ENCODE results near the gene ZMIZ2.
"Not testable (repeated sequence)": the region's sequence is repeated elsewhere in the genome, so short reads cannot be mapped to it uniquely, and the experiment has no call there.

ZMIZ2 gene

DNA sequence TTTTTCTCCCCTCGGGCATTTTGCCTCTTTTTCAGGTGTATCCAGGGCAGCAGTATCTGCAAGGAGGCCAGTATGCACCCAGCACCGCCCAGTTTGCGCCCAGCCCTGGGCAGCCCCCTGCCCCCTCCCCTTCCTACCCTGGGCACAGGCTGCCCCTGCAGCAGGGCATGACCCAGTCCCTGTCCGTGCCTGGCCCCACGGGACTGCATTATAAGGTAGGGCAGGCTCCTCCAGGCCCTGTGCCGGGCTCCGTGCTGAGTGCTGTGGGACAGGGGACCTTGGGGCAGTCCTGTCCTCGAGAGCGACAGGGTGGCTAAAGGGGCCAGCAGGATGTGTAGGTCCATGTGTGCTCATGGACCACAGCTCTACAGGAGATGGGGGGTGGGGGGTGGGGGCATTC, 10.6 kb downstream of the ZMIZ2 start:
- DNase-seq = no peak

- no peak for DNase-seq
These were observed 11.5 kb downstream of the ZMIZ2 start for GRCh38 chr7:44760034-44760580.

DNA sequence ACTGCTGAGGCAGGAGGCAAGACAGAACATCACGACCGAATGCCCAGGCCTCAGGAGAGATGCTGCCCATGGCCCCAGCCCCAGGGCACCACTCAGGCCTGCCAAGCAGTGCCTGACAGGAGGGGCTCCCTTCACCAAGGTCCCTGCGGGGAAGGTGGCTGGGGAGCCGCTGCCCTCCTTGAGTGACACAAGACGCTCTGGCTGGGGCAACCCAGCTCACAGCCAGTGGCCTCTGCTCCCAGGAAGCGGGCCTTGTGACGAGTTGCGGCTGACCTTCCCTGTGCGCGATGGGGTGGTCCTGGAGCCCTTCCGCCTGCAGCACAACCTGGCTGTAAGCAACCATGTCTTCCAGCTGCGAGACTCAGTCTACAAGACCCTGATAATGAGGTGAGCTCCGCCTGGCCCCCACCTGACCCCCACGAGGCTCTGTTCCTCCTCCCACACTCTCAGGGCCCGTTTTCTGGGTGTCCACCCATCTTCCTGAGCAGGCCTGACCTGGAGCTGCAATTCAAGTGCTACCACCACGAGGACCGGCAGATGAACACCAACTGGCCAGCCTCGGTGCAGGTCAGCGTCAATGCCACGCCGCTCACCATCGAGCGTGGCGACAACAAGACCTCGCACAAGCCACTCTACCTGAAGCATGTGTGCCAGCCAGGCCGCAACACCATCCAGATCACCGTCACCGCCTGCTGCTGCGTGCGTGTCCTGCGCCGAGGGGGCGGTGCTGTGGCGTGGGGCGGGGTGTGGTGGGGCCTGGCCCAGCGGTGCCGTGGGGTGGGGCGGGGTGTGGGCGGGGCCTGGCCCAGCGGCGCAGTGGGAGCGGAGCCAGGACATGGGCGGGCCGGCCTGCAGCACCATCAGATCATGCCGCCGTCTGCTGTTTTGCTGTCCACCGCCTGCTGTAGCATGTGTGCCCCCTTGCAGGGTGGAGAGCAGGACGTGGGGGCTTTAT, 12.8 kb downstream of the ZMIZ2 start:
- no peak for DNase-seq

DNA sequence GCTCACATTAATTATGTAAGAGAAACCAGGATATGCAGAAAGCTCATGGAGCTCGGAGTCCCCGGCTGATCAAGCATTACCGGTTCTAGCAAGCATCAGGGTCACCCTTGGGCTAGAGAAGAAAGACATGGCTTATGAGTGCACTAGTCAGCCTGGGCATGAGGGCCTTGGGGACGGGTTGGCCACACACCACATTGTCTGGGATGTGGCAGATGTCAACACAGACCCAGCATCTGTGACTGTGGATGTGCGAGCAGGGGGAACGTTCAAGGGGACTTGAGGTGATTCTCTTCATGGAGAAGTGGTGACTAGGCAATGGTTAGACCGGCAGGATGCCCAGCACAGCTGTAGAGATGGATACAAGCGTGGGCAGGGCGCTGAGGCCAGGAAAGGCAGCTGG, 13.7 kb downstream of the ZMIZ2 start:
- DNase-seq = no peak

GRCh38 chr7:44762726-44763522, 14.3 kb downstream of the ZMIZ2 start:
- DNase-seq = no peak

GRCh38 chr7:44764081-44764480, 15.4 kb downstream of the ZMIZ2 start:
- no peak for DNase-seq

- DNase-seq = no peak
These were observed 16.3 kb downstream of the ZMIZ2 start for GRCh38 chr7:44764665-44765578.

DNA sequence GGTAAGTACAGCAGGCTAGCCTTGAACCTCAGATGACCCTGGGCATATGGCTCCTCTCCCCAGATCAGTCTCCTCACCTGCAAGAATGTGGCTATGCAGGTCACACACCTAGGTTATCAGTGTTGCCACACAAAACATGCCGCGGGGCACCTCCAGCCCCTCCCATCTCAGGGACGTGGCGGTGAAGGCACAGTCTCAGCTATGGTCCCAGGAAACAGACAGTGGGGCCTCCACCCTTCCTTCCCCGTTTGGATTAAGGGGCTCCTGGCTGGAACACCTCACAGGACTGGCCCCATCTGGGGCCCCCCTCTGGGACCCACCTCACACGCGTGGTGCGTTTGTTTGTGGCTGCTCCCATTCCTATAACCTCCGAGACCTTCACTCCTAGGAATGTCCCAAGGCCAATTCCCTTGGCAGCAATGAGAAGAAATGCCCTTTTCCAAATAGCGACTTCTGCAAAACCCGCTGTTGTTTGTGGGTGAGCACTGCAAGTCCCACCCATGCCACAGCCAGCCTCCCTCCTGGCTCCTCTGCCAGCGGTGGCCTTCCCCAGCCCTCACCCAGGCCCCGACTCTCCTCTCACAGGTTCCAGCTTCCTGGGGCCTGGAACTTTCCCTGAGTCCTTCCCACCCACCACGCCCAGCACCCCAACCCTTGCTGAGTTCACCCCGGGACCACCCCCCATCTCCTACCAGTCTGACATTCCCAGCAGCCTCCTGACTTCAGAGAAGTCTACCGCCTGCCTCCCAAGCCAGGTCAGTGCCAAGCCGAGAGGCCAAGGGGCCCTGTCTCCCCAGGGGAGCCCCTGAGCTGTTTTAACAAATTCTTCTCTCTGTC, 17.1 kb downstream of the ZMIZ2 start:
- DNase-seq = no peak

GRCh38 chr7:44766416-44766801, 17.8 kb downstream of the ZMIZ2 start:
- no peak for DNase-seq

DNA sequence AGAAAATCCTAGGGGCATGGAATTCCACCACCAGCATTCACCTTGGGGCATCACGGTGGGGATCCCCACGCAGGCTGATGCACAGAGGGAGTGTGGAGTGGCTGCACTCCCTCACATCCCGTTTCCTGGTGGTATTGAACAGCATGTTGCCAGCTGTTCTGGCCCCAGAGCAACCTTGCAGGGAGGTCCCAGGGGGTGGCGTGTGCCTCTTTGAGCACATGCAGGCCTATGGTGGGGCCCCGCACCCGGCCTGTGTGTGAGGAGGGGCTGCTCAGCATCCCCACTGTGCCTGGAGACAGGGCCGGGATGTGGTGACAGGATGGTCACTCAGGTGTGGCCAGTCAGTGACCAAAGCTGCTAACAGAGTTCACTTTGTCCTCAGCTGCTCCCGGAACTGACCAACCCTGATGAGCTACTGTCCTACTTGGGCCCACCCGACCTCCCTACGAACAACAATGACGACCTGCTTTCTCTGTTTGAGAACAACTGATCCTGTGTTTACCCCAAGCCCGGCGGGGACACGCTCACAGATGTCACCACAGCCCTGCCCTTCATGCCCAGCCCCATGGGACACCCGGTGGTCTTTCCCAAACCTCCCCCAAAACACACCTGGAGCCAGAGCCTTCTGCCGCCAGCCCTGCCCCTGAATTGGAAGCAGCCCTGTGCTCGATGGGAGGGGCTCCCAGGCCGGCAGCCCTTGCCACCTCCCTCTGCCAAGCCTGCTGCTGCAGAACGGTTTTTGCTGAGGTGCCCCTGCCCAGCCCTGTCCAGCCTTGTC, 18.7 kb downstream of the ZMIZ2 start:
- DNase-seq = no peak

DNA sequence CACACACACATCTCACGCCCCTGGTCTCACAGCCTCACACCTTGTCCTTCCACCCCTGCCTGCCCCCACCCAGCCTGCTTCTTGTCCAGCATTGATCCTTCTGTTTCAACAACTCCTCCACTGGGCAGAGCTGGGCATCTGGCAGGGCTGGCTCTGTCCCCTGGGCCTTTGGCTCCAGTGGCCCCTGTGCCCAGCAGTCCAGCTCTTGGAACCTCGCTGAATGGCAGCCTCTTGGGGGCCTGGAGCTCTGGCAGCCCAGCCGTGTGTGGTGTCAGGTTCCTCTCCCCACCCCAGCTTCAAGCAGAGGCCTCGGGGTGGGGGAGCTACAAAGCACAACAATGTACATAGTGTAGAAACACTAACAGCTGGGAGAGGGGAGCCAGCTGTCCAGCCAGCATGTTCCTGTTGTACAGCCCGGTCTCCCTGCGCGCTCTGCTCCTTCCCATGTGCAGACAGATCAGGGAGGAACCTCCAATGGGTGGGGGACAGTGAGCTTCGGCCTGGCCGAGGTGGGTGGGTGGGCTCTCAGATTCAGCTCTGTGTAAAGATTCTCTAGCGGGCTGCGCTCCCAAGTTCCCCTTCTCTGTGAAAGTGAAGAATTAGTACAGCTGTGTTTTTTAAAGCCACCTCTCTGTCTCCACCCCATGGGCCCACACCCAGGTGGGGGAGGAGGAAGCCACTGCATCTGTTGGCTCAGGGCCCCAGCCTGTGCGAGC, 19.4 kb downstream of the ZMIZ2 start:
- no peak for DNase-seq

DNA sequence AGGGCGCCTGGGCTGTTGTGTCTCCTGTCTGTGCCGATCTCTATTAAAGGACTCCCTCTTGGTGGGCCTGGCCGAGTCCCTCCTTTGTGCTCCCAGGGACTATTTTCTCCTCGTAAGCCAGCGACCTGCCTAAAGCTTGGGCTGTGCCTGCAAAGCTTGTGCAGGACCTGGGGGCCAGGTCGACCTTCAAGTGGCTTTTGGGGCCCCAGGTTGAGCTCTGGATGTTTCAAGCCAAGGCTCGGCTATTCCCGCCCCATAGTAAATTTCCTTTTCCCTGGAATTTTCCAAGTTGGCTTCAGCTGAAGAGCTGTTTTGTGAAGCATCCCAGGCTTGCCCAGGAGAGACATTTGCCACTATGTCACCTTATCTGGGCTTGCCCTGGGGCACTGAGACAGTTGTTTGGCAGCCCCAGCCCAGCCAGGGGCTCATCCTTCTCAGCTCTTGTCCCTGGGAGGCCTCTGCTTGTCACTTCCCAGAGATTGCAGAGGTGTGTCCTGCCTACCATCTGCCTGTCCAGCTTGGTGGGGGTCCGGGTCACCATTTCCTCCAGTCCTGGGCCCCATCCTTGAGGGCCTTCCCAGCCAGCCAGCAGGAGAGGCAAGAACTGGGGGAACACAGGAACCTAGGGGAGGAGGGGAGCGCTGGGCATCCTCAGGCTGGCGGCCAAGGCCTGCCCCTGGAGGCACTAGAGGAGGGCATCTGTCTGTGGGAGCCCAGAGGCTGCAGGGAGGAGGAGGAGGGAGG, 20.2 kb downstream of the ZMIZ2 start:
- no peak for DNase-seq

DNA sequence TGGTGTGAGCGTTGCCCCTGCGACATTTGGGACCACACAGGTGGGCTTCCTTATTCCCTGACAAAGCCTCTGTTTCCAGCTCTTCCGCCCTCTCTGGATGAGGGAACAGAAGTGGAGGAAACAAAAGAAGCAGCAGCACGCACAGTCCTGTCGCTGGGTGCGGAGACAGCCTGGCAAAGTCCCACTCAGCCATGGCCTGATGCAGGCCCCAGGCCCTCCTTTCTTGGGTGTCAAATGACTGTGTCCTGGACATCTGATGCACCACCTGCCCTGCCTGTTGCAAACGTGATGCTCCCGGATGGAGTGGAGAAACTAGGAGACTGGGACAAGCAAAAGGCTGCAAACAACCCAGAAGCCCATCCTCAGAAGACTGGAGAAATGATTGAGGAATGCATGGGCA, 20.7 kb downstream of the ZMIZ2 start:
- DNase-seq = no peak

DNA sequence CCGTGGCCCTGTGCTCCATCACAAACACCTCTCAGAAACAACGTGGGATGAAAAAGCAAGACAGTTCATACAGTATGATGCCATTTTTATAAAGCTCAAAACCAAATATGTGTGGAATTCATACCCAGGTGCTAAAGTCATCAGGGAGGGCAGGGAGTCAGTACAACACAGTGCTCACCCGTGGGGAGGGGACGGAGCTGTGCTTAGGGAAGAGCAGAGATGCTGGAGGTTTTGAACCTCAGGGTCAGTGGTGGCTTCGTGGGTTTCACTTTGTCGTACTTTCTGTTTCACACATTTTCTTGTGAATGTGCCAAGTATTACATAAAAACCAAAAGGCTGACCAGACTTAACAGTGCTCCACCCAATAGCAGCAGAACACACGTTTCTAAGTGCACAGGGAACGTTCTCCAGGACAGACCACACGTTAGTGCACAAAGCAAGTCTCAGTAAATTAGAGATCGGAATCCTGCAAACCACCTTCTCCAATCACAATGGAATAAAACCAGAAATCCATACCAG, 21.2 kb downstream of the ZMIZ2 start:
- DNase-seq = no peak

DNA sequence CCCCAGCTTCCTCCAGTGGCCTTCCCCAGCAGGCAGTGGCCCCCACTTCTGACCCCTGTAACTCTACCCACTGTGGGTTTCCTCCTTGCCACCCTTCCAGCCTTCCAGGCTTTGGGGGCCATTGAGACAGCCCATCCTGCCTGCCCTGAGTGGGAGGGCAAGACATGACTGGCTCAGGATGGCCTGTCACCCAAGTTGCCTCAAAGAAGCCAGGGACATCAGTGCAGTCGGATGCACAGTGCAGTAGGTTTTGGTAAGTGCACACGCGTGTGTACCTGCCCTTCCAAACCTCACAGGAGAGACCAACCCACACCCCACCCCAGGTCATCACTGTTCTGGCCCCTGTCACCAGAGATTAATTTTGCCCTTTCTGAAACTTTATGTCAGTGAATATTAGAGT, 22.7 kb downstream of the ZMIZ2 start:
- DNase-seq = no peak

DNA sequence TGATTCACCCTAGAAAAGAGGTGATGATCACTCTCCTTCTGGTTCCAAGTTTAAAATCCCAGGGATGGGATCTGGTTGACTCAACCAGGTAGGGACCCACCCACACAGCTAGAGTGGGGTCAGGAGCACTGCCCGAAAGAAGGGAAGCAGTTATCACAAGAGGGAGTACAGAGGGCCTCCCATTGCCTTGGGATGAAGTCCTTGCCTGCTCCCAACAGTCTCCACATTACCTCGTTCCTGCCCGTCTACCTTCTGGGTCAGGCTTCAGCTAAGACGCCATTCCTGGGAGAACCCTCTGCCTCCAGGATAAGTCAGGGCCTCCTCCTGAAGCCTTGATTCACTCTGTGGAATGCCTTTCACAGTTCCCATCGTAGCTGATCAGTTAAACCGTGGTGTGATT, 23.8 kb downstream of the ZMIZ2 start:
- no peak for DNase-seq

GRCh38 chr7:44772867-44773266, 24.2 kb downstream of the ZMIZ2 start:
- DNase-seq = no peak

DNA sequence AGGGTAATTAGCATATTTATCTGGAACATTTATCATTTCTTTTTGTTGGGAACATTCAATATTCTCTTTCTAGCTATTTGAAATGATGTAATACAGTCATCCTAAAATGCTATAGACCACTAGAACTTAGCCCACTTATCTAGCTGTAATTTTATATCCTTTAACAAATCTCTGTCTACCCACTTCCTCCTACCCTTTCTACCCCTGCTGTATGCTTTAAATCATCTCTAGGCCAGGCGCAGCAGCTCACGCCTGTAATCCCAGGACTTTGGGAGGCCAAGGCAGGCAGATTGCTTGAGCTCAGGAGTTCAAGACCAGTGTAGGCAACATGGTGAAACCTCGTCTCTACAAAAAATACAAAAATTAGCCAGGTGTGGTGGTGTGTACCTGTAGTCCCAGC, 25.8 kb downstream of the ZMIZ2 start:
- not testable (repeated sequence) for DNase-seq

All from NCI-H1436 treated with DMSO at 0.1 percent for 48 hours (cell line).